Activated B cell treated with CpG ODN at 0.5 μM for 24 hours (primary cell): Measurements from ENCODE around the gene PDE10A. TPM values are rescaled to one million over a fixed set of nuclear protein-coding genes. Genes with fewer than 3 reads are reported as not detected.

Experiments used
- ATAC-seq: fragments of 200-7000 bp; cut with Tn5 transposase; one replicate; pipeline ENCODE4 v1.10.0; 2021; ENCODE audit warnings: low read depth, mild to moderate bottlenecking, moderate library complexity
- CTCF ChIA-PET: fragments of 350-600 bp; sonication (Branson Sonifier 250); formaldehyde crosslinking; loops from one replicate; lab custom pipeline; 2021; ENCODE audit warnings: antibody characterized with exemption; lab: Charles Lee
- POLR2A ChIA-PET: fragments of 350-600 bp; sonication (Branson Sonifier 250); formaldehyde crosslinking; loops from one replicate; lab custom pipeline; 2021; ENCODE audit warnings: antibody characterized with exemption; lab: Charles Lee
- DNase-seq: peaks from one replicate; pipeline ENCODE4 v3.0.0; 2022
- H3K27ac Mint-ChIP-seq: one replicate; pipeline ENCODE4 v1.8.0; 2020; ENCODE audit warnings: mixed read lengths
- H3K27me3 Mint-ChIP-seq: one replicate; pipeline ENCODE4 v1.8.0; 2021; ENCODE audit warnings: mixed read lengths
- H3K36me3 Mint-ChIP-seq: one replicate; pipeline ENCODE4 v1.8.0; 2021; ENCODE audit warnings: low read depth, mixed read lengths
- H3K4me1 Mint-ChIP-seq: one replicate; pipeline ENCODE4 v1.8.0; 2021; ENCODE audit warnings: mixed read lengths
- H3K4me3 Mint-ChIP-seq: one replicate; pipeline ENCODE4 v1.8.0; 2020; ENCODE audit warnings: mild to moderate bottlenecking, mixed read lengths
- H3K9me3 Mint-ChIP-seq: one replicate; pipeline ENCODE4 v1.8.0; 2020; ENCODE audit warnings: mixed read lengths
- CTCF ChIP-seq: fragments of 200-600 bp; IDR thresholded peaks from one replicate; pipeline ENCODE4 v1.8.0; 2022; ENCODE audit warnings: antibody characterized with exemption, mild to moderate bottlenecking
- intact Hi-C: fragments of 100-400 bp; cut with micrococcal nuclease; formaldehyde crosslinking; loops from one replicate; pipeline ENCODE4 v1.15.1; 2024
- total RNA-seq: library from RNA; stranded (reverse); gene quantifications from 2 replicates; pipeline ENCODE4 v1.2.3, GENCODE V29; 2022

The PDE10A gene
- total RNA-seq, 1 donor from 2014 or later = not detected

- H3K36me3 Mint-ChIP-seq = no peaks in the 10 kb centered on the region
- ChIA-PET POLR2A (no interaction called here), CTCF (no interaction called here)
- no peak for DNase-seq
- no peak overlapping the region for H3K27ac Mint-ChIP-seq
- intact Hi-C loops = no loop called here
- no peaks in the 10 kb centered on the region for H3K4me1 Mint-ChIP-seq
- TF ChIP-seq CTCF = no peak
- no peaks in the 10 kb centered on the region for H3K27me3 Mint-ChIP-seq
- no peak for ATAC-seq
- H3K4me3 Mint-ChIP-seq = no peak overlapping the region
- H3K9me3 Mint-ChIP-seq = peaks cover 2% of the 10 kb centered on the region
Observed at GRCh38 chr6:165301372-165302246, 361.4 kb downstream of the PDE10A start.

GRCh38 chr6:165300422-165300936 is 362.6 kb downstream of the PDE10A start:
- Mint-ChIP-seq H3K27ac (no peak overlapping the region), H3K4me1 (no peaks in the 10 kb centered on the region), H3K27me3 (no peaks in the 10 kb centered on the region), H3K4me3 (no peak overlapping the region), H3K9me3 (peaks cover 2% of the 10 kb centered on the region), H3K36me3 (no peaks in the 10 kb centered on the region)
- ATAC-seq (no peak), DNase-seq (no peak)
- POLR2A ChIA-PET = no interaction called here
- TF ChIP-seq CTCF = no peak
- CTCF ChIA-PET = no interaction called here
- intact Hi-C loops = no loop called here

GRCh38 chr6:165298875-165299274 is 364.2 kb downstream of the PDE10A start:
- H3K4me3 Mint-ChIP-seq = no peak overlapping the region
- peaks cover 4% of the 10 kb centered on the region for H3K9me3 Mint-ChIP-seq
- POLR2A ChIA-PET = no interaction called here
- intact Hi-C loops = no loop called here
- H3K4me1 Mint-ChIP-seq = no peaks in the 10 kb centered on the region
- ATAC-seq = no peak
- no peaks in the 10 kb centered on the region for H3K27me3 Mint-ChIP-seq
- no peak overlapping the region for H3K27ac Mint-ChIP-seq
- TF ChIP-seq CTCF = no peak
- no peaks in the 10 kb centered on the region for H3K36me3 Mint-ChIP-seq
- DNase-seq = no peak
- CTCF ChIA-PET = no interaction called here

- Mint-ChIP-seq H3K4me3 (no peak overlapping the region), H3K27me3 (no peaks in the 10 kb centered on the region), H3K27ac (no peak overlapping the region), H3K9me3 (peaks cover 4% of the 10 kb centered on the region), H3K4me1 (no peaks in the 10 kb centered on the region), H3K36me3 (no peaks in the 10 kb centered on the region)
- ATAC-seq (no peak), DNase-seq (no peak)
- TF ChIP-seq CTCF = no peak
- CTCF ChIA-PET = no interaction called here
- POLR2A ChIA-PET = no interaction called here
- intact Hi-C loops = no loop called here
Observed at GRCh38 chr6:165298402-165298801, 364.6 kb downstream of the PDE10A start.

- no peak for ATAC-seq
- no peaks in the 10 kb centered on the region for H3K27me3 Mint-ChIP-seq
- H3K4me1 Mint-ChIP-seq = no peaks in the 10 kb centered on the region
- POLR2A ChIA-PET = no interaction called here
- intact Hi-C loops = no loop called here
- peaks cover 12% of the 10 kb centered on the region for H3K9me3 Mint-ChIP-seq
- H3K36me3 Mint-ChIP-seq = no peaks in the 10 kb centered on the region
- no peak overlapping the region for H3K4me3 Mint-ChIP-seq
- DNase-seq = no peak
- CTCF ChIA-PET = no interaction called here
- TF ChIP-seq CTCF = no peak
- no peak overlapping the region for H3K27ac Mint-ChIP-seq
Observed at GRCh38 chr6:165292657-165293056, 370.4 kb downstream of the PDE10A start.
